HEK293T (cell line): ENCODE results near the gene NPHP4.

Experiments
- ELF4 ChIP-seq: fragments of 450-650 bp; IDR thresholded peaks from 2 replicates; pipeline ENCODE4 v1.6.1; 2017; ENCODE audit warnings: antibody characterized with exemption
- FOXA1 ChIP-seq: fragments of 450-650 bp; IDR thresholded peaks from 2 replicates; pipeline ENCODE4 v1.6.1; 2016; ENCODE audit warnings: mild to moderate bottlenecking
- FOXK2 ChIP-seq: fragments of 450-650 bp; IDR thresholded peaks from 2 replicates; pipeline ENCODE4 v1.6.1; 2016; ENCODE audit warnings: mild to moderate bottlenecking
- SUZ12 ChIP-seq: fragments of 450-650 bp; IDR thresholded peaks from 2 replicates; pipeline ENCODE4 v1.6.1; 2016; ENCODE audit warnings: mild to moderate bottlenecking
- TARDBP ChIP-seq: fragments of 450-650 bp; IDR thresholded peaks from 2 replicates; pipeline ENCODE4 v1.6.1; 2016
- ZNF384 ChIP-seq: fragments of 450-650 bp; IDR thresholded peaks from 2 replicates; pipeline ENCODE4 v1.6.1; 2016

DNA sequence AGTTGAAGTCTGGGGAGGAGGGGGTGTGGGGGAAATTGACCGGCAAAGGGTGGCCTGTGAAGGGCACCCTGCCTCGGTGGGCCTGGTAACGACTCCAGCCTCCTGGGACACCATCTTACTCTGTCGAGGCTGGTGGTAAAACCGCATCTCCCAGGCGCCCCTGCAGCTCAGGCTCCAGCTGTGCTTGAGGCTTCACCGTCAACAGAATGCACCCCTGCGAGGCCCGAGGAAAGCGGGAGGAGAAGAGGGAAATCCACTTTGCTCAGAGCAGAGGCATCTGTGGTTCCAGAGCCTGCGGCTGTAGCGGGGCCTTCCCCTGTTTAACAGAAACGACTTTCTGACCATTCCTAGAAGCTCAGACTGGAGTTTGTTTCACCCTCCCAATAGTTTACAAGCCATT is 165.6 kb downstream of the NPHP4 start:
- TF ChIP-seq FOXA1 (no peak), ZNF384 (no peak), ELF4 (no peak), FOXK2 (no peak), TARDBP (no peak), SUZ12 (no peak)
